PC-3 (cell line): ENCODE measurements around the gene ETS1. TPM values are rescaled to one million over a fixed set of nuclear protein-coding genes. Genes with fewer than 3 reads are reported as not detected.
A peak's percentile ranks its signal among the peaks of the same experiment; 100 is the strongest.

Experiments used
- ATAC-seq: fragments of 200-7000 bp; cut with Tn5 transposase; 2 replicates; pipeline ENCODE4 v1.9.1; 2020; ENCODE audit warnings: mild to moderate bottlenecking, moderate library complexity
- BruUV-seq: library from RNA; stranded (reverse); fragments of 400-500 nt; replicated peaks from 2 replicates; lab custom pipeline; 2021; lab: Mats Ljungman, UMichigan
- CTCF ChIA-PET: fragments of 300-600 bp; sonication (Branson Sonifier 250); formaldehyde crosslinking; loops from one replicate; lab custom pipeline; 2022; ENCODE audit warnings: antibody characterized with exemption; lab: Charles Lee
- POLR2A ChIA-PET: fragments of 300-600 bp; sonication (Branson Sonifier 250); formaldehyde crosslinking; loops from one replicate; lab custom pipeline; 2022; ENCODE audit warnings: antibody characterized with exemption; ENCODE audit not compliant: unreplicated experiment; lab: Charles Lee
- DNase-seq: peaks from one replicate; pipeline ENCODE4 v3.0.0-alpha.2; 2015
- H2AFZ ChIP-seq: fragments of 300-600 bp; sonication (generic); 2 replicates; pipeline ENCODE4 v1.6.0; 2016; ENCODE audit warnings: antibody characterized with exemption, low read length
- H3F3A ChIP-seq: fragments of 300-600 bp; sonication (generic); one replicate; pipeline ENCODE4 v1.6.0; 2017; ENCODE audit warnings: antibody characterized with exemption, low read length, control low read depth, mild to moderate bottlenecking; ENCODE audit not compliant: unreplicated experiment
- H3K27ac ChIP-seq: fragments of 300-600 bp; sonication (generic); 2 replicates; pipeline ENCODE4 v1.5.1; 2016; ENCODE audit warnings: mild to moderate bottlenecking, low read length
- H3K27me3 ChIP-seq: fragments of 300-600 bp; sonication (generic); 2 replicates; pipeline ENCODE4 v1.6.1; 2016; ENCODE audit warnings: low read length, mixed read lengths
- H3K36me3 ChIP-seq: fragments of 300-600 bp; sonication (generic); 2 replicates; pipeline ENCODE4 v1.6.1; 2016; ENCODE audit warnings: low read depth, mixed run types, low read length, mixed read lengths
- H3K4me1 ChIP-seq: fragments of 300-600 bp; sonication (generic); 2 replicates; pipeline ENCODE4 v1.5.1; 2016; ENCODE audit warnings: low read length; ENCODE audit not compliant: insufficient read depth
- H3K4me2 ChIP-seq: fragments of 300-600 bp; sonication (generic); 2 replicates; pipeline ENCODE4 v1.6.0; 2016; ENCODE audit warnings: low read length
- H3K4me3 ChIP-seq: fragments of 300-600 bp; sonication (generic); 2 replicates; pipeline ENCODE4 v1.5.1; 2016; ENCODE audit warnings: mild to moderate bottlenecking, low read length, mixed read lengths
- H3K79me2 ChIP-seq: fragments of 300-600 bp; sonication (generic); 2 replicates; pipeline ENCODE4 v1.6.1; 2017; ENCODE audit warnings: low read length, mixed read lengths
- H3K9ac ChIP-seq: fragments of 300-600 bp; sonication (generic); 2 replicates; pipeline ENCODE4 v1.6.0; 2016; ENCODE audit warnings: mild to moderate bottlenecking, low read length
- H3K9me2 ChIP-seq: fragments of 300-600 bp; sonication (generic); replicated peaks from 2 replicates; pipeline ENCODE4 v1.6.1; 2016; ENCODE audit warnings: mixed run types, low read length, mixed read lengths
- H3K9me3 ChIP-seq: fragments of 300-600 bp; sonication (generic); 2 replicates; pipeline ENCODE4 v1.6.1; 2016; ENCODE audit warnings: low read length, mixed read lengths
- H4K20me1 ChIP-seq: fragments of 300-600 bp; sonication (generic); 2 replicates; pipeline ENCODE4 v1.6.1; 2016; ENCODE audit warnings: low read length, mixed read lengths
- CTCF ChIP-seq: fragments of 300-600 bp; sonication (generic); conservative IDR thresholded peaks from 2 replicates; pipeline ENCODE4 v1.5.1; 2017; ENCODE audit warnings: antibody characterized with exemption, low read depth, mild to moderate bottlenecking, low read length
- EZH2 ChIP-seq: fragments of 300-600 bp; sonication (generic); IDR thresholded peaks from one replicate; pipeline ENCODE4 v1.6.1; 2017; ENCODE audit warnings: antibody characterized with exemption, mild to moderate bottlenecking, low read length; ENCODE audit not compliant: unreplicated experiment
- EZH2phosphoT487 ChIP-seq: fragments of 300-600 bp; sonication (generic); IDR thresholded peaks from 2 replicates; pipeline ENCODE4 v1.6.1; 2018; ENCODE audit warnings: mild to moderate bottlenecking, antibody characterized with exemption, low read length, borderline replicate concordance
- intact Hi-C: fragments of 100-400 bp; cut with micrococcal nuclease; formaldehyde crosslinking; loops from 2 replicates; pipeline ENCODE4 v1.9.0; 2023
- total RNA-seq: library from RNA; depleted of rRNA; stranded (reverse); fragments of >200 nt; gene quantifications from 2 replicates; pipeline ENCODE4 v1.2.3, GENCODE V29; 2014

The ETS1 gene
- total RNA-seq, 1 experiment from 2014 or later = 52.0 TPM

DNA sequence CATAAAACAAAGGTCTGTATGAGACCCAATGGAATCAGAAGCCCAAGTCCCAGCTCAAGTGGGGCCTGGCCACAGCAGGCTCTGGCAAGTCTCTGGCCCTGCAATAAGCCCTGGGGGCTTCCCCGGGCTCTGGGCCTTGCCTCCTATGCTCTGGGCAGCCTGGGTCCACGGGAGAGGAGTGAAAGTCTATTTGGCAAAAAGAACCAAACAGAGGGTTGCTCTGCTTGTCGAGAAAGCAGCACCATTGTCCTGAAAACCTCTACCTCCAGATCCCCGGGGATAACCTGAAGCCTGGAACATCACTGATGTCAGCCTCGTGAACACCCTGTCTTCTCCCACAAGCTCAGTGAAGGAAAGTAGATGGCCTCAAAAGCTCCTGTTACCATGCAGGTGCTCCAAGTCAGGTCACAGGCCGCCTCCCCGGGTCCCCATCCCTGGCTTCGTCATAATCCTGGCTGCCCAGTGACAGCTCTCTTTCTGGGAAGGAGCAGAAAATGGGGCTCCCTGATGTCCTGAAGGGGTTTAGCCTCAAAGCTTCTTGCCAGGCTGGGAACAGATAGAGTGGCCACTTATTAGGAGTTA is 46.1 kb upstream of the ETS1 start:
- CTCF ChIA-PET = no interaction called here
- no peaks in the 10 kb centered on the region for H3K36me3 ChIP-seq
- no peak for TF ChIP-seq EZH2
- TF ChIP-seq CTCF = no peak
- no peak for TF ChIP-seq EZH2phosphoT487
- no peaks in the 10 kb centered on the region for H3F3A ChIP-seq
- H3K4me1 ChIP-seq = peaks cover 17% of the 10 kb centered on the region
- H3K27ac ChIP-seq = no peak overlapping the region
- intact Hi-C loops = no loop called here
- H4K20me1 ChIP-seq = no peaks in the 10 kb centered on the region
- no peaks in the 10 kb centered on the region for H3K79me2 ChIP-seq
- no peak overlapping the region for H2AFZ ChIP-seq
- no TSS peak for BruUV-seq
- POLR2A ChIA-PET = no interaction called here
- ATAC-seq (no peak), DNase-seq (no peak)
- no peak overlapping the region for H3K9ac ChIP-seq
- H3K4me3 ChIP-seq = no peak overlapping the region
- no peaks in the 10 kb centered on the region for H3K9me2 ChIP-seq
- no peak overlapping the region for H3K4me2 ChIP-seq
- H3K27me3 ChIP-seq = no peaks in the 10 kb centered on the region
- no peaks in the 10 kb centered on the region for H3K9me3 ChIP-seq

DNA sequence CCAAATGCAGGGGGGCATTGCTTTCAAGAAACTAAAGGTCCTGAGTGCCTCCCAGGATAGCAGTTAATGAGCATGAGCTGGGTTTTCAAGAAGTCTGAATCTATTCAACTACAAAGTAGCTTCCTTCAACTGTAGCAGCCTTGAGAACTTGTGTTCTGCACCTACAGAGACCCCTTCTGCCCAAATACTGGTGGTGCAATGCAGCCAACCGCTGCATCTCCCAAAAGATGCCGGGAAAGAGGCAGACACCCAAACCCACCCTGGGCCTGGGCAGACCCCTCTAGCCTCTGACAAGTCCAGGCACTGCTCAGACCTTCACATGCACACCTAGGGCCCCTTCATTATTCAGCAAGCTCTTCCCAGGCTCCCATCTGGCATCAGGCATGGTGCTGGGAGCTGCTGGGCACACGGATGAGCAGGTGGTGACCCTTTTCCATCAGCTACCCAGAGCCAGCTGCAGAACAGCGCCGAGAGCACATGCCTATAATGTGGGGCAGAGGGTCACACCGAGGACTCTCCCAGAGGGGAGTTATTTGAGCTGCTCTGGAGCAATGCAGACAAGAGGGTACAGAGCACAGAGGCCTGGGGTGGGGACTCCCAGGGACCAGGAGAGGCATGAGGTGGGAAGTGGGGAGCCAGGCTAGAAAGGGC is 44.9 kb upstream of the ETS1 start:
- no peaks in the 10 kb centered on the region for H3K79me2 ChIP-seq

More for the DNA sequence above, 44.9 kb upstream of the ETS1 start:
- Histone ChIP-seq H3K9me2 (no peaks in the 10 kb centered on the region), H3K9me3 (no peaks in the 10 kb centered on the region), H3K27me3 (no peaks in the 10 kb centered on the region), H3K4me2 (no peak overlapping the region), H3K9ac (no peak overlapping the region), H4K20me1 (no peaks in the 10 kb centered on the region), H3F3A (no peaks in the 10 kb centered on the region), H3K27ac (no peak overlapping the region), H3K4me1 (peaks cover 17% of the 10 kb centered on the region), H3K36me3 (no peaks in the 10 kb centered on the region), H3K4me3 (no peak overlapping the region), H2AFZ (no peak overlapping the region)
- no TSS peak for BruUV-seq
- DNase-seq (peak; percentile 80), ATAC-seq (peak; percentile 60)
- intact Hi-C loops = loop anchor here (1.0 kb wide), 1 partner anchor 199 kb away; no protein-coding TSS in a partner anchor
- TF ChIP-seq CTCF (peak; percentile 88), EZH2 (no peak), EZH2phosphoT487 (no peak)
- CTCF ChIA-PET = interaction anchor here (0.5 to 1.5 kb wide), 22 partner anchors 56 to 475 kb away, joined by 3 to 25 read pairs (median 4); no protein-coding TSS in a partner anchor
- POLR2A ChIA-PET = interaction anchor here (0.5 kb wide), 1 partner anchor 97 kb away, joined by 3 read pairs; no protein-coding TSS in a partner anchor
